SK-N-SH (cell line): ENCODE results near the gene ABCA10. TPM values are rescaled to one million over a fixed set of nuclear protein-coding genes. Genes with fewer than 3 reads are reported as not detected.

Experiments used
- CTCF ChIA-PET: fragments of 300-600, 350-600 bp; formaldehyde crosslinking; extraction: SDS; loops from one replicate; lab custom pipeline; 2021; lab: Yijun Ruan, JAX
- POLR2A ChIA-PET: fragments of 350-600 bp; sonication (Branson Sonifier 250); formaldehyde crosslinking; extraction: SDS; loops from one replicate; lab custom pipeline; 2020; ENCODE audit warnings: antibody characterized with exemption, inconsistent platforms; lab: Yijun Ruan, JAX
- DNase-seq: peaks from one replicate; pipeline ENCODE4 v3.0.0; 2012
- H2AFZ ChIP-seq: fragments of 200-600 bp; sonication (generic); 2 replicates; pipeline ENCODE4 v1.8.1; 2016; ENCODE audit warnings: antibody characterized with exemption, mild to moderate bottlenecking, low read depth
- H3F3A ChIP-seq: fragments of 200-600 bp; sonication (generic); replicated peaks from 2 replicates; pipeline ENCODE3; 2016; ENCODE audit warnings: antibody characterized with exemption, mild to moderate bottlenecking; ENCODE audit not compliant: insufficient read depth
- H3K27ac ChIP-seq, 2 experiments: fragments of 200-500 bp in 1 of 2; fragments of 200-600 bp in 1 of 2; sonication (Bioruptor generic) in 1 of 2; sonication (generic), shearing (Covaris generic) in 1 of 2; 2 replicates each; pipeline versions ENCODE4 v1.5.1 to v1.6.1; 2014 to 2016; ENCODE audit warnings: low read depth in 2 of 2, inconsistent platforms in 1 of 2, low read length in 1 of 2, mild to moderate bottlenecking in 1 of 2, mixed read lengths in 1 of 2
- H3K27me3 ChIP-seq: fragments of 200-600 bp; sonication (generic), shearing (Covaris generic); 2 replicates; pipeline ENCODE4 v1.6.1; 2016; ENCODE audit warnings: mixed run types; ENCODE audit not compliant: insufficient read depth
- H3K36me3 ChIP-seq, 2 experiments: fragments of 200-500 bp in 1 of 2; fragments of 200-600 bp in 1 of 2; sonication (Bioruptor generic) in 1 of 2; sonication (generic) in 1 of 2; replicated peaks in 1 of 2; 2 replicates each; pipeline versions ENCODE3 to v1.5.1; 2014 to 2016; ENCODE audit warnings: low read length in 1 of 2, mild to moderate bottlenecking in 1 of 2; ENCODE audit not compliant: insufficient read depth in 2 of 2, control insufficient read depth in 1 of 2
- H3K4me1 ChIP-seq, 2 experiments: fragments of 200-500 bp in 1 of 2; fragments of 200-600 bp in 1 of 2; sonication (Bioruptor generic) in 1 of 2; sonication (generic), shearing (Covaris generic) in 1 of 2; 2 replicates each; pipeline versions ENCODE4 v1.5.1 to v1.6.1; 2014 to 2016; ENCODE audit warnings: low read depth in 1 of 2, low read length in 1 of 2, mixed run types in 1 of 2; ENCODE audit not compliant: insufficient read depth in 2 of 2, control insufficient read depth in 1 of 2
- H3K4me2 ChIP-seq: fragments of 200-600 bp; sonication (generic), shearing (Covaris generic); 2 replicates; pipeline ENCODE4 v1.6.1; 2017; ENCODE audit warnings: mixed run types
- H3K4me3 ChIP-seq, 2 experiments: fragments of 200-500 bp in 1 of 2; fragments of 200-600 bp in 1 of 2; sonication (Bioruptor generic) in 1 of 2; sonication (generic), shearing (Covaris generic) in 1 of 2; 2 replicates each; pipeline versions ENCODE4 v1.5.1 to v1.8.1; 2014 to 2016; ENCODE audit warnings: low read depth in 2 of 2, inconsistent platforms in 1 of 2, low read length in 1 of 2, mild to moderate bottlenecking in 1 of 2, mixed read lengths in 1 of 2, moderate library complexity in 1 of 2
- H3K79me2 ChIP-seq: fragments of 200-600 bp; sonication (generic); 2 replicates; pipeline ENCODE4 v1.8.1; 2017; ENCODE audit warnings: mild to moderate bottlenecking; ENCODE audit not compliant: insufficient read depth
- H3K9ac ChIP-seq: fragments of 200-600 bp; sonication (generic); 2 replicates; pipeline ENCODE4 v1.6.1; 2017; ENCODE audit warnings: mixed run types
- H3K9me2 ChIP-seq: fragments of 200-600 bp; sonication (generic); 2 replicates; pipeline ENCODE4 v1.6.1; 2017; ENCODE audit warnings: mixed run types
- H3K9me3 ChIP-seq: fragments of 200-600 bp; sonication (generic); 2 replicates; pipeline ENCODE4 v1.6.1; 2017; ENCODE audit warnings: mixed run types, mild to moderate bottlenecking, moderate library complexity
- H4K20me1 ChIP-seq: fragments of 200-600 bp; sonication (generic); 2 replicates; pipeline ENCODE4 v1.6.1; 2017; ENCODE audit warnings: mild to moderate bottlenecking, mixed run types; ENCODE audit not compliant: insufficient read depth
- CHD2 ChIP-seq: fragments of 150-350 bp; IDR thresholded peaks from 2 replicates; pipeline ENCODE4 v1.6.1; 2018; ENCODE audit warnings: low read length; ENCODE audit not compliant: partially characterized antibody
- ELF1 ChIP-seq: IDR thresholded peaks from 2 replicates; pipeline ENCODE4 v1.4.0; 2012
- EP300 ChIP-seq, 2 experiments: IDR thresholded peaks; 2 replicates each; pipeline versions ENCODE4 v1.4.0 to v1.6.1; 2012; ENCODE audit warnings: borderline replicate concordance in 1 of 2, low read depth in 1 of 2, low read length in 1 of 2
- FOSL2 ChIP-seq: IDR thresholded peaks from 2 replicates; pipeline ENCODE4 v1.4.0; 2012; ENCODE audit warnings: low read depth, mild to moderate bottlenecking, moderate library complexity, borderline replicate concordance
- FOXM1 ChIP-seq: IDR thresholded peaks from 2 replicates; pipeline ENCODE4 v1.4.0; 2012; ENCODE audit warnings: low read depth, mild to moderate bottlenecking
- GATA2 ChIP-seq: sonication (generic); formaldehyde crosslinking; IDR thresholded peaks from 2 replicates; pipeline ENCODE4 v1.5.0; 2020; ENCODE audit warnings: mild to moderate bottlenecking, missing genetic modification reagents
- JUND ChIP-seq: IDR thresholded peaks from 2 replicates; pipeline ENCODE4 v1.4.0; 2012
- MEF2A ChIP-seq: IDR thresholded peaks from 2 replicates; pipeline ENCODE4 v1.4.0; 2012; ENCODE audit warnings: low read depth, borderline replicate concordance
- MXI1 ChIP-seq: IDR thresholded peaks from 2 replicates; pipeline ENCODE4 v1.6.1; 2012; ENCODE audit warnings: mild to moderate bottlenecking, low read depth, low read length, improper control_type of control experiment
- NFIC ChIP-seq: IDR thresholded peaks from 2 replicates; pipeline ENCODE4 v1.4.0; 2012; ENCODE audit warnings: borderline replicate concordance
- POLR2AphosphoS5 ChIP-seq: IDR thresholded peaks from 2 replicates; pipeline ENCODE4 v1.6.1; 2012; ENCODE audit warnings: low read depth, low read length
- RAD21 ChIP-seq: IDR thresholded peaks from 2 replicates; pipeline ENCODE4 v1.6.1; 2012; ENCODE audit warnings: mild to moderate bottlenecking, low read length
- RCOR1 ChIP-seq: fragments of 150-350 bp; IDR thresholded peaks from 2 replicates; pipeline ENCODE4 v1.6.1; 2017; ENCODE audit warnings: antibody characterized with exemption, low read length
- RFX5 ChIP-seq: IDR thresholded peaks from 2 replicates; pipeline ENCODE4 v1.6.1; 2012; ENCODE audit warnings: mild to moderate bottlenecking, improper control_type of control experiment, low read length
- RXRA ChIP-seq: IDR thresholded peaks from 2 replicates; pipeline ENCODE4 v1.4.0; 2012; ENCODE audit warnings: low read depth, mild to moderate bottlenecking, borderline replicate concordance
- TCF12 ChIP-seq: IDR thresholded peaks from 2 replicates; pipeline ENCODE4 v1.4.0; 2012
- TEAD4 ChIP-seq: IDR thresholded peaks from 2 replicates; pipeline ENCODE4 v1.4.0; 2012; ENCODE audit warnings: mild to moderate bottlenecking, borderline replicate concordance; ENCODE audit not compliant: insufficient read depth
- YY1 ChIP-seq: IDR thresholded peaks from 2 replicates; pipeline ENCODE4 v1.4.0; 2012; ENCODE audit warnings: low read depth, mild to moderate bottlenecking
- WGBS: methylation state at CpG from one replicate; pipeline ENCODE4 v1.1.6; 2017; ENCODE audit warnings: low lambda C conversion rate; 5-methylcytosine and 5-hydroxymethylcytosine counted together
- polyA plus RNA-seq, 3 experiments: library from polyadenylated mRNA; depleted of rRNA; stranded (reverse); fragments of >200 nt; gene quantifications; 2 replicates each; pipeline ENCODE4 v1.2.3, GENCODE V29; 2012
- TF ChIP-seq, protein P1 (sequence below): IDR thresholded peaks from 2 replicates; pipeline ENCODE4; 2012
- TF ChIP-seq, protein P2 (sequence below): IDR thresholded peaks from 2 replicates; pipeline ENCODE4 v1.4.0; 2012; ENCODE audit warnings: low read depth, borderline replicate concordance
- TF ChIP-seq, protein P3 (sequence below): IDR thresholded peaks from 2 replicates; pipeline ENCODE4 v1.6.1; 2012; ENCODE audit warnings: mild to moderate bottlenecking, low read depth, low read length, moderate library complexity
- TF ChIP-seq, protein P4 (sequence below): IDR thresholded peaks from 2 replicates; pipeline ENCODE4 v1.4.0; 2012; ENCODE audit warnings: low read depth
- TF ChIP-seq, protein P5 (sequence below): IDR thresholded peaks from 2 replicates; pipeline ENCODE4 v1.4.0; 2012; ENCODE audit warnings: low read depth, borderline replicate concordance
- TF ChIP-seq, protein P6 (sequence below): fragments of 150-350 bp; IDR thresholded peaks from 2 replicates; pipeline ENCODE4 v1.6.1; 2016; ENCODE audit warnings: mild to moderate bottlenecking, low read depth, low read length

ABCA10 gene
- polyA plus RNA-seq, 1 of the 3 experiments (the other 2 are of a cell fraction) = 0.07 TPM

DNA sequence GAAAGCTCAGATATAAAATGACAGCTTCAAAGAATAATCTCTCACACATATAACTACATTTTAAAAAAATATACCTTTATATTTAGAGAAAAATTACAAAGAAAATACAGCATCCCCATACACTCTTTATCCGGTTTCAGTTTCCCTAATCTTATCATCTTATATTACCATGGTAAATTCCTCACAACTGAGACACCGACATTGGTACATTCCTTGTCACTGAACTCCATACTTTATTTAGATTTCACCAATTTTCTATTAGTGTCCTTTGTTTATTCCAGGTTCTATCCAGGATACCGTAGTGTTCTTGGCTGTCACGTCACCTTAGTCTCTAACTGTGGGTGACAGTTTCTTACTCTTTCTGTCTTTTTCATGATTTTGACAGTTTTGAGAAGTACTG is 22.0 kb upstream of the ABCA10 start:
- no peaks in the 10 kb centered on the region for H3K79me2 ChIP-seq
- H3K4me3 ChIP-seq = no peak overlapping the region
- peak overlapping the region; percentile 52; the same call in 1 of the 2 replicates for H3K4me2 ChIP-seq
- no peaks in the 10 kb centered on the region; the same call in 1 of the 2 replicates for H3K9me2 ChIP-seq
- 77% methylated on average over 4 of the region's 4 CpGs for WGBS
- no peak overlapping the region for H3K9ac ChIP-seq
- no peaks in the 10 kb centered on the region for H4K20me1 ChIP-seq
- no peaks in the 10 kb centered on the region for H3K27me3 ChIP-seq
- H3K4me1 ChIP-seq = peaks cover 0 to 4% of the 10 kb centered on the region in 2 experiments; a peak in 1 of 4 replicates
- ChIA-PET CTCF (interaction anchor here (1.2 to 16.2 kb wide), 3 partner anchors 10 to 473 kb away, joined by 3 to 185 read pairs (median 63); no protein-coding TSS in a partner anchor), POLR2A (no interaction called here)
- H3K27ac ChIP-seq = peak overlapping the region in 1 of 2 experiments; percentile 19; a peak in 2 of 4 replicates
- DNase-seq = no peak
- H2AFZ ChIP-seq = peak overlapping the region; percentile 58
- TF ChIP-seq, protein P1, sequence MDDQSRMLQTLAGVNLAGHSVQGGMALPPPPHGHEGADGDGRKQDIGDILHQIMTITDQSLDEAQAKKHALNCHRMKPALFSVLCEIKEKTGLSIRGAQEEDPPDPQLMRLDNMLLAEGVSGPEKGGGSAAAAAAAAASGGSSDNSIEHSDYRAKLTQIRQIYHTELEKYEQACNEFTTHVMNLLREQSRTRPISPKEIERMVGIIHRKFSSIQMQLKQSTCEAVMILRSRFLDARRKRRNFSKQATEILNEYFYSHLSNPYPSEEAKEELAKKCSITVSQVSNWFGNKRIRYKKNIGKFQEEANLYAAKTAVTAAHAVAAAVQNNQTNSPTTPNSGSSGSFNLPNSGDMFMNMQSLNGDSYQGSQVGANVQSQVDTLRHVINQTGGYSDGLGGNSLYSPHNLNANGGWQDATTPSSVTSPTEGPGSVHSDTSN = peak; percentile 56
- TF ChIP-seq FOSL2 (no peak), POLR2AphosphoS5 (no peak), ELF1 (no peak), RFX5 (no peak), MXI1 (no peak), RXRA (no peak), RCOR1 (no peak), NFIC (no peak), CHD2 (no peak), FOXM1 (no peak), RAD21 (no peak), TCF12 (no peak), JUND (0 out of 2 replicates have a peak, but pooled peaks have one; percentile 17), GATA2 (no peak), YY1 (no peak), EP300 (IDR thresholded peaks at IDR 0.05; ENCODE audit: borderline replicate concordance in 1 of 2, low read depth in 1 of 2, low read length in 1 of 2) (0 out of 4 replicates have a peak, but pooled peaks of 1 of the 2 experiments have one; percentile 26), TEAD4 (no peak), MEF2A (0 out of 2 replicates have a peak, but pooled peaks have one; percentile 43)
- TF ChIP-seq, protein P2, sequence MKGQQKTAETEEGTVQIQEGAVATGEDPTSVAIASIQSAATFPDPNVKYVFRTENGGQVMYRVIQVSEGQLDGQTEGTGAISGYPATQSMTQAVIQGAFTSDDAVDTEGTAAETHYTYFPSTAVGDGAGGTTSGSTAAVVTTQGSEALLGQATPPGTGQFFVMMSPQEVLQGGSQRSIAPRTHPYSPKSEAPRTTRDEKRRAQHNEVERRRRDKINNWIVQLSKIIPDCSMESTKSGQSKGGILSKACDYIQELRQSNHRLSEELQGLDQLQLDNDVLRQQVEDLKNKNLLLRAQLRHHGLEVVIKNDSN = no peak
- TF ChIP-seq, protein P3, sequence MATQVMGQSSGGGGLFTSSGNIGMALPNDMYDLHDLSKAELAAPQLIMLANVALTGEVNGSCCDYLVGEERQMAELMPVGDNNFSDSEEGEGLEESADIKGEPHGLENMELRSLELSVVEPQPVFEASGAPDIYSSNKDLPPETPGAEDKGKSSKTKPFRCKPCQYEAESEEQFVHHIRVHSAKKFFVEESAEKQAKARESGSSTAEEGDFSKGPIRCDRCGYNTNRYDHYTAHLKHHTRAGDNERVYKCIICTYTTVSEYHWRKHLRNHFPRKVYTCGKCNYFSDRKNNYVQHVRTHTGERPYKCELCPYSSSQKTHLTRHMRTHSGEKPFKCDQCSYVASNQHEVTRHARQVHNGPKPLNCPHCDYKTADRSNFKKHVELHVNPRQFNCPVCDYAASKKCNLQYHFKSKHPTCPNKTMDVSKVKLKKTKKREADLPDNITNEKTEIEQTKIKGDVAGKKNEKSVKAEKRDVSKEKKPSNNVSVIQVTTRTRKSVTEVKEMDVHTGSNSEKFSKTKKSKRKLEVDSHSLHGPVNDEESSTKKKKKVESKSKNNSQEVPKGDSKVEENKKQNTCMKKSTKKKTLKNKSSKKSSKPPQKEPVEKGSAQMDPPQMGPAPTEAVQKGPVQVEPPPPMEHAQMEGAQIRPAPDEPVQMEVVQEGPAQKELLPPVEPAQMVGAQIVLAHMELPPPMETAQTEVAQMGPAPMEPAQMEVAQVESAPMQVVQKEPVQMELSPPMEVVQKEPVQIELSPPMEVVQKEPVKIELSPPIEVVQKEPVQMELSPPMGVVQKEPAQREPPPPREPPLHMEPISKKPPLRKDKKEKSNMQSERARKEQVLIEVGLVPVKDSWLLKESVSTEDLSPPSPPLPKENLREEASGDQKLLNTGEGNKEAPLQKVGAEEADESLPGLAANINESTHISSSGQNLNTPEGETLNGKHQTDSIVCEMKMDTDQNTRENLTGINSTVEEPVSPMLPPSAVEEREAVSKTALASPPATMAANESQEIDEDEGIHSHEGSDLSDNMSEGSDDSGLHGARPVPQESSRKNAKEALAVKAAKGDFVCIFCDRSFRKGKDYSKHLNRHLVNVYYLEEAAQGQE = no peak
- TF ChIP-seq, protein P4, sequence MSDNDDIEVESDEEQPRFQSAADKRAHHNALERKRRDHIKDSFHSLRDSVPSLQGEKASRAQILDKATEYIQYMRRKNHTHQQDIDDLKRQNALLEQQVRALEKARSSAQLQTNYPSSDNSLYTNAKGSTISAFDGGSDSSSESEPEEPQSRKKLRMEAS = no peak
- TF ChIP-seq, protein P5, sequence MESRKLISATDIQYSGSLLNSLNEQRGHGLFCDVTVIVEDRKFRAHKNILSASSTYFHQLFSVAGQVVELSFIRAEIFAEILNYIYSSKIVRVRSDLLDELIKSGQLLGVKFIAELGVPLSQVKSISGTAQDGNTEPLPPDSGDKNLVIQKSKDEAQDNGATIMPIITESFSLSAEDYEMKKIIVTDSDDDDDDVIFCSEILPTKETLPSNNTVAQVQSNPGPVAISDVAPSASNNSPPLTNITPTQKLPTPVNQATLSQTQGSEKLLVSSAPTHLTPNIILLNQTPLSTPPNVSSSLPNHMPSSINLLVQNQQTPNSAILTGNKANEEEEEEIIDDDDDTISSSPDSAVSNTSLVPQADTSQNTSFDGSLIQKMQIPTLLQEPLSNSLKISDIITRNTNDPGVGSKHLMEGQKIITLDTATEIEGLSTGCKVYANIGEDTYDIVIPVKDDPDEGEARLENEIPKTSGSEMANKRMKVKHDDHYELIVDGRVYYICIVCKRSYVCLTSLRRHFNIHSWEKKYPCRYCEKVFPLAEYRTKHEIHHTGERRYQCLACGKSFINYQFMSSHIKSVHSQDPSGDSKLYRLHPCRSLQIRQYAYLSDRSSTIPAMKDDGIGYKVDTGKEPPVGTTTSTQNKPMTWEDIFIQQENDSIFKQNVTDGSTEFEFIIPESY = no peak
- TF ChIP-seq, protein P6, sequence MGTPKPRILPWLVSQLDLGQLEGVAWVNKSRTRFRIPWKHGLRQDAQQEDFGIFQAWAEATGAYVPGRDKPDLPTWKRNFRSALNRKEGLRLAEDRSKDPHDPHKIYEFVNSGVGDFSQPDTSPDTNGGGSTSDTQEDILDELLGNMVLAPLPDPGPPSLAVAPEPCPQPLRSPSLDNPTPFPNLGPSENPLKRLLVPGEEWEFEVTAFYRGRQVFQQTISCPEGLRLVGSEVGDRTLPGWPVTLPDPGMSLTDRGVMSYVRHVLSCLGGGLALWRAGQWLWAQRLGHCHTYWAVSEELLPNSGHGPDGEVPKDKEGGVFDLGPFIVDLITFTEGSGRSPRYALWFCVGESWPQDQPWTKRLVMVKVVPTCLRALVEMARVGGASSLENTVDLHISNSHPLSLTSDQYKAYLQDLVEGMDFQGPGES = no peak
- H3K36me3 ChIP-seq = peaks cover 0 to 12% of the 10 kb centered on the region in 2 experiments
- no peaks in the 10 kb centered on the region for H3K9me3 ChIP-seq
- peaks cover 9% of the 10 kb centered on the region for H3F3A ChIP-seq
